Putamen (tissue), 1 donor: ENCODE results near the gene FGF23.
A peak's percentile ranks its signal among the peaks of the same experiment; 100 is the strongest.

ENCODE experiments used
- DNase-seq: peaks from one replicate; pipeline ENCODE4 v3.0.0-alpha.2; 2016; ENCODE audit warnings: low spot score

FGF23 gene

DNA sequence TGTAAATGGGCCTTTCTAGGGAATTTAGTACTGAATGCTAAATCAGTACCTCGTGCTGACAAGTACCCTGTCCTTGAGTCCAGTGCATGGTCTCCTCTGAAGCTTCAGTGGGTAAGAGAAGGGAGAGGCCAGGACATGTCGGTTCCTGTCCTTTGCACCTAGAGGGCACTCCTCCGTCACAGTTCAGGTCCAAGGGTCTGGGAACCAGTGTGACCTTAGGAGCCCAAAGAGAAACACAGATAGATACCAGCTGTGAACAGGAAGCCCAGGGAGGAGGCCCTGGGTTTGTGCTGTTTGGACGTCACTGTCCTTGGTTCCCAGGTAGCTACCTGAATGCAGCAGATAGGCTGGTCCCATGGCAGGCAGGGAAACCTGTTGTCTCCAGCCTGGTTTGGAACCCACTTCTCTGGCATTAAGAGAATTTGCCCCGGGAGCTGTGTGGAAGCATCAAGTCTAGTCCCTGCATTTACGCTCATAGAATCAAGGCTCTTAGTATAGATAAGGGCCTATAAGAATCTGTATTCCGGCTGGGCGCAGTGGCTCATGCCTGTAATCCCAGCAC, 3.9 kb upstream of the FGF23 start:
- no peak for DNase-seq

DNA sequence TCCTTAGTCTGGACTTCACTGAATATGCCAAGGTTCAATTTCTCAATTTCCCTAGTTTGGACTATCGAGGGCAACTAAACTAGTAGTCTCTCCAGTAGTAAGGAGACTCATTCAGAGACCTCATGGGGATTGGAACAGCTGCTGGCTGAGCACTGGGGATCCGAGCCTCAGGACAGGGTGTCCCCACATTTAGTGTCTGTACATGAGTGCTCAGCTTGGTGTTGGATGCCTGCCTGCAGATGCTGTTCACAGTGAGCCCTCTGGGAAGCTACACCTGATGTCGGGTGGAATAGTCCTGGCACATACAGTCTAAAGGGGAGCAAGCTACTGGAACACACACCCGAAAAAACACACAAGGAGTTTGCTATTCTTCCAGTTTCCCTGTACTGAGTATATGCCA, 820 bp upstream of the FGF23 start:
- DNase-seq = no peak

DNA sequence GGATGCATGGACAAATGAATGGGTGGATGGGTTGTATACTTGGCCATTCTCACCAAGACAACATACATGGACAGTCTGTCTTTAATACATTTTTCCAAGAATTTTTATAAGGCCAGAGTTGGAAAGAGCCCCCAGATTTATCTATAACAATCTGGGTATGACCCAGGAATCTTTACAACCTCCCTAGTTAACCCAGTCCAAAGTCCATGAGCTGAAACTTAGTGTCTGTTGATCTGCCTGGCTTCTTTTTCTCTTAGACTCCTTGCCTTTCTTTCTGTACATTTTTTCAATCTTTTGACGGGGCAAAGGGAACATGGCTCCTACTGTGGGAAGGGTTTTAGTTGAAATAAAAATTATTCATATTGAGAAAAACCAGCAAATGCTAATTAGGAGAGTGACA, 740 bp downstream of the FGF23 start:
- DNase-seq = no peak

DNA sequence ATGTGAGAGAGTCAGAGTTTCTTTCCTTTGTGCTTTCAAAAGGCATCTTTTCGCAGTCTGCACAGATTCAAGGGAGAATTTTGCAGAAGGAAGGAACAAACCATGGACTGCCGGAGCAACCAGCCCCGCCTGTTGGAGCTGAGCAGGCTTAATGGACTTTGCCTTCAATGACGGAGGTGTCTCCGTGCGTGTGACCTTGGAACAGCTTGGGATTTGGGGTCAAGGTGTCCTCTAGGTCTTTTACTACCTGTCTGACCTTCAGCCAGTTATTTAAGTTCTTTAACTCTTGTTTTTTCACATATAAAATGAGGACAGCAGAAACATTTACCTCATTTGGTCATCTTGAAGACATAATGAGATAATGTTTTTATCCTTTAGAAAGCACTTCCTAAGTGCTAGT, 4.1 kb downstream of the FGF23 start:
- no peak for DNase-seq

DNA sequence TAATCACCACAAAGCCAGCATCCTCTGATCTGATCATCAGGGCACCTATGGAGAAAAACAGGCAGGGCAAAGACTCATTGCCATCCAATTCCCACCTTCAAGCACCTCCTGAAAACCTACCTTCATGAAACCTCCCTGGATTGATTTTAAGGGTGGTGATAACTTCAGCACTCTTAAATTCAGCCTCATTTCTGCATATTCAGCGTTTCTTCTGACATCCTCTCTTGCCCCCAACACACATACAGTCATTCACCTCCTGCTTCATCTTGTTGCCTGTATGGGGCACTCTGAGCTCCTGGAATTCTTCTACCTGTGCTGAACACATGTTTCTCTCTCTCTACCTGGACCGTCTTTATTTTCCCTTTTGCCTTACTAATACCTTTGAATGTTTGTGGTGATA, 6.9 kb downstream of the FGF23 start:
- DNase-seq = no peak

DNA sequence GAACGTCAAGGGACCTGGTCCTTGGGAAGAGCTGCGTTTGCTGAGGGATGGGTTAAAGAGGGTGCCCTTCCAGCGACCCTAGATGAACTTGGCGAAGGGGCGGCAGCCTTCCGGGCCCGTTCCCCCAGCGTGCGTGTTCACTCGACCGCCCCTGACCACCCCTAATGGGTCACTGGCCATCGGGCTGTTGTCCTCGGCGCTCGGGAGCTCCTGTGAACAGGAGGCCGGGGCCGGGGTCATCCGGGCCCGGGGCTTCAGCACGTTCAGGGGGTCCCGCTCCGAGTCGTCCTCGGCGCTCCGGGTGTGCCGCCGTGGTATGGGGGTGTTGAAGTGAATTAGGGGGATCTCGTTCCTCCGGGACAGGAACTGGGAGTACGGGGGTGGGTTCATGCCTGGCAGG, 9.2 kb downstream of the FGF23 start:
- DNase-seq = no peak

DNA sequence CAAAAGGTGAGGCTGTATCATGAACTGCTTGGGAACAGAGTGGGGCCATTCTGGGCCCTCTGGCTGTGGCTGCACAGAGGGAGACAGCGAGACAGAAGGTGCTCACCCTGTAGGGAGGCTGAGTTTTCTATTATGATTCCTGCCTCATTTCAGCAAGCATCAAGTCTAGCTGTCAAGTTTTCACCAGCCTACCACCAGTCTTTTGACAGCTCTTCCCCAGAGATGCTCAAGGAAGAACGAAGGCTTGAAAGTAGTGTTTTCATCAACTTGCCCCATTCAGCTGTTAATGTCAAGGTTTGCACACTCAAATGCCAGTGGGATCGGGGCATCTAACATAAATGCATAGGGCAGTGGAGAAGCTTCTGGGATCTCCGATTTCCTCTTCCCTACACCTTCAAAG, 10.0 kb downstream of the FGF23 start:
- DNase-seq = peak; percentile 32

DNA sequence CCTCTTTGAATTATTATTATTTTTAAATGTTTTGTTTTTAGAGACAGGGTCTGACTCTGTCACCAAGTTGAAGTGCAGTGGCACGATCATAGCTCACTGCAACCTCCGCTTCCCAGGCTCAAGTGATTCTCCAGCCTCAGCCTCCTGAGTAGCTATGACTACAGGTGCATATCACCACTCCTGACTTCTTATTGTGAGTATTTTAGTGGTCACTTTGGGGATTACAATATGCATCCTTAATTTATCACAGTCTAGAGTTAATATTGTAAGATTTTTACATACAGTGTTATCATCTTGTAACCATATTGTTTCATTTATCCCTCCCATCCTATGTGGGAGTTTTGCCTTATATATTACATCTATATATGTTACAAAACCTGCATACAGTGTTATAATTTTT, 13.4 kb downstream of the FGF23 start:
- no peak for DNase-seq

DNA sequence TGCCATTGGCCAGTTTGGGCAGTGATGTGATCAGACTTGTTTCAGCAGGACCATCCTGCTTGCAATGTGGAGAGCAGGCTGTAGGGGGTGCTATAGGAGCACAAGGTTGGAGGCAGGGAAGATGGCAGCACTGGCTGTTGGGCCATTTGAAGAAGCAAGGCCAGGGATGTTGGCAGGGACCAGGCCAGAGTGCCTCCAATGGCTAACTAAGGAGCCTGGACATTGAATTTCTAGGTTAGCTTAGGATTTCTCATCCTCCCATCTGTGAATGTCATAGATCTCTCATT, 23.5 kb downstream of the FGF23 start:
- no peak for DNase-seq

DNA sequence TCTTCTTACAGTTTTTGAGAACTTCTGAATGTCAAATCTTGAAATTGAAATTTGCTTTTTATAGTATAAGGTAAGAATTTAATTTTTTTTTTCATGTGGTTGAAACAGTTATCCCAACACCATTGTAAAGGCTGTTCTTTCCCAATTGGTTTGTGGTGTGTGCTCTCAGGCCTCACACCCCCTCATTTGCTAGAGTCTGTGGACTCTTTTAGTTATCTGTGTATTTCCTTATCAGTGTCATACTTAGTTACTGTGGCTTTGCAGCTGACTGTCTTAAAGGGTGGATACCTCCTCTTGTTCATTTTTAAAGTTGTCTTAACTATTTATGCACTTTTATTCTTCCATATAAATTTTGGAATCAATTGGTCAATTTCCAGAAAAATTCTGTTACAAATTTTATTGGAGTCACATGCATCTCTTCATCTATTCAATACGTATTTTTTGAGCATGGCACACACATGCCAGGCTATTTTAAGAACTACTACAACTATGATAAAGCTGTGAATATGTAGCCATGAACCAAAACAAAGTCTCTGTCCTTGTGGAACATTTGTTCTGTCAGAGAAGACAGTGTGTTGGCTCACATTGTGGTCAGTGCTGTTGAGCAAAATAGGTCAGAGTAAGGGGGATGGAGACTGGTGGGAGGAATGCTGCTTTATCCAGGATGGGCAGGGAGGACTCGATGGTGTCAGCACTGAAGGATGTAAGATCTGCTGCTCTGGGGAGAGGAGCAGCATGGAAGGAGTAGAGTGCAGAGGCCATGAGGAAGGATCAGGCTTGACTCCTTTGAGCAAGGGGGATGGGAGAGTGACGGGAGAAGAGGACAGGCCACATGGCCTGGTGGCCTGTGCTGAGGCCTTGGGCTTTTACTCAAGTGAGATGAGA, 24.1 kb downstream of the FGF23 start:
- DNase-seq = no peak

DNA sequence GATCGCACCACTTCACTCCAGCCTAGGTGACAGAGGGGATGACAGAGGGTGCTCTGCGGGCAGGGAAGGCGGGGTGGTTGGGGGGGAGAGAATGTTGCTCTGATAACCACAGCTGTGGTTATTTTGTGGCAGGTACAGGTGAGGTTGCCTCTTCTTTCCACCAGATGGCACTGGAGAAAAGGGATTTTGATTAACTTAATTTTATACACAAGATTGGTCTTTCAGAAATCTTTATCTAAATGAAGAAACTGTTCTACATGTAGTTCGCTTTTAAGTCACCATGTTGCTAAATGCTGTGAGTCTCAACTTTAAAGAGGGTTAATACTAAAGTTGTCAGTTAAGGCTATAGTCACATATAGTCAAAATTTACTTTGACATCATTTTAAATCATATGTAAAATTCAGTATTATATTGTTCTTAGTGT, 25.7 kb downstream of the FGF23 start:
- no peak for DNase-seq

DNA sequence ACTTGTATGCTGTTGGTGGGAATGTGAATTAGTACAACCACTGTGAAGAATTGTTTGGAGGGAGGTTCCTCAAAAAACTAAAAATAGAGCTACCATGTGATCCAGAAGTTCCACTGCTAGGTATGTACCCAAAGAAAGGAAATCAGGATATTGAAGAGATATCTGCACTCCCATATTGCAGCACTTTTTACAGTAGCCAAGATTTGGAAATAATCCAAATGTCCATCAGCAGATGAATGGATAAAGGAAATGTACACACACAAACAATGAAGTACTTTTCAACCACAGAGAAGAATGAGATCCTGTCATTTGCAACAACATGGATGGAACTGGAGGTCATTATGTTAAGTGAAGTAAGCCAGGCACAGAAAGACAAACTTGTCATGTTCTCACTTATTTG, 32.6 kb downstream of the FGF23 start:
- no peak for DNase-seq

DNA sequence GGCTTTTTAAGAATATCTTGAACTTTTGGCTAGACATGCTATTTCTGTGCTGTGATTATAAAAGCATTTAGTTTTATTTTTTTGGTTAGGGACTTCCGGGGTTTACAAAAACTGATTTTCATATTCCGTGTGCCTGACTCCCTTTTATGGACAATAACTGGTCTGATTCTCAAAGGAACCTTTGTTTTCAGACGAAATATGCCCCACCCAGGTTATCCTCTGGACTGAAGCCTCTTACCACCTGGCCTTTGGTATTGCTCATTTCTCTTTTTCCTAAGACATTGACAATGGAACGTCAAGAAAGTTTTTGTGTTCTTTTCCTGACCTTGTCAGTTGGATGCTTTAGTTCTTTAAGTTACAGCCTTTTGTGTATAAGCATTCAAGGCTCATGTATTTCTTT, 47.7 kb downstream of the FGF23 start:
- no peak for DNase-seq

DNA sequence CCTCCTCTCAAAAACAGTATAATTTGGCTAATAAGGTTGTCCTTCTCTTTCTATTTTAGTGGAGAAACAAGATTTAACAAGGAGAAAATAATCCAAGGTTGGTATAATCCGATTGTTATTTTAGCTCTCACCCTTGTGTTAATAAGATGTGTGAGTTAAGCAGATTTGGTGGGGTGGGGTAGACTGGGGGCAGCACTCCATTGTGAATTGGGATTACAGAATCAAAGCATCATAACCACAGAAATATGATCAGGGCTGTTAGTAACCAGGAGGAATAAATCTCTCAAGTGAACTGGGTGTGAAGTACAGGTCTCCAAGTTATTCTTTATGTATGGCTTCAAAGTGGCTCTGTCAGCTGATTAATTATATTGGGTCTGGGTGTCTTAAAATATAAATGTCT, 48.3 kb downstream of the FGF23 start:
- DNase-seq = no peak

DNA sequence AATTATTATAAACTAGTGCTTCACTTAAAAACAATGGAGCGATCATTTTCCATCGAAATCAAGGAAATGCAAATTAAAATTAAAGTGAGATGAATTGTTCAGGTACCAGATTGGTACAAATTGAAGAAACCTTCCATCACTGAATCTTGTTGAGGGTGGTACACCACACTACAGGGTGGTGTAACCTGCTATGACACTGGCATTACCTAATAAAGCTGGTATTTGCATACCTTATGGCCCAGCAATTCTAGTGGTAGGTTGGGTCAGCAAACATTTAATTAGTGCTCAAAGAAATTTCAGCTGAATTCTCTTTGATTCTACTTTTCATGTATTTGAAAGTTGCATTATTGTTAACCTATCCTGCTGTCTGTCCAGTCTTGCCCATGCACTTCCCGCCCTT, 49.3 kb downstream of the FGF23 start:
- DNase-seq = no peak

DNA sequence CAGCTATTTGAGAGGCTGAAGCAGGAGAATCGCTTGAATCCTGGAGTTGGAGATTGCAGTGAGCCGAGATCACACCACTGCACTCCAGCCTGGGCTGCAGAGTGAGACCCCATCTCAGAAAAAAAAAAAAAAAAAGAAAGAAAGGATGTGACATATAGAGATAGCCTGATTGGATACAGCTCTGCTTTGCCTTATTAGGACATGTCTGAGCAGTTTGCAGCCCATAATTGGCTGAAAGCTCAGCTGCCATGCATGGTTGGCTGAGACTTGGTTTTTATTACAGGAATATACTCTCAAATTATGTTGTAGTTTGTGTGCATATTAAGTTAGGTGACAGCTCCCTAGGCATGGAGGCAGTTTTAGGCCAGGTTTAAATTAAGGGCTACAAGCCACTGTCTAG, 52.2 kb downstream of the FGF23 start:
- DNase-seq = no peak

DNA sequence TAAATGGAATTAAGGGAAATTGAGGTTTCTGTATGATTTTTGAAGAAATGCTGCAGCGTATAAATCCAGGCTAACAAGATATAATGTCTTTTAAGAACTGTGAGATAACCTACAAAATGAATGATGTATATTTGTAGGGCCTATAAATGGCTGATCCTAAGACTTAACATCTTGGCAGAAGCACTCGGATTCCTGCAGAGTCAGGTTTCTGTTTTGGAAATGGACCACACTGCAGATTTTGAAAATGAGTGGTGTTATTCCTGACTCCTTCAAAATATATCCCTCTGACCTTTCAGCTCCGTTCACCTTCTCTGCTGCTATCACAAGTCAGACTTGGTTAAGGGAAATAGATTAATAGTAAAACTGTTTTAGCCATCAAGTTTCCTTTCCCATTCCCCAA, 53.5 kb downstream of the FGF23 start:
- no peak for DNase-seq

DNA sequence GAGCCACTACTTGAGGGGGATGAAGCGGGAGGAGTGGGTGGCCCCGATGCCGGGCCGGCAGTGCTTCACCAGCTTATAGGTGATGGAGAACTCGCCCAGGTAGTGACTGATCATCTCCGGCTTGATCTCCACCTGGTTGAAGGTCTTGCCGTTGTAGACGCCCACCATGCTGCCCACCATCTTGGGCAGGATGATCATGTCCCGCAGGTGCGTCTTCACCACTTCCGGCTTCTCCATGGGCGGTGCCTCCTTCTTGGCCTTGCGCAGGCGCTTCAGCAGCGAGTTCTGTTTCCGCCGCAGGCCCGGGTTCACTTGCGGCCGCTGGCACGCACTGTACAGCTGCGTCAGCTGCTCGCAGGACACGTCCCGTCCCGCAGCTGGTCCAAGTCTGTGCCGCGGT, 55.1 kb downstream of the FGF23 start:
- no peak for DNase-seq

DNA sequence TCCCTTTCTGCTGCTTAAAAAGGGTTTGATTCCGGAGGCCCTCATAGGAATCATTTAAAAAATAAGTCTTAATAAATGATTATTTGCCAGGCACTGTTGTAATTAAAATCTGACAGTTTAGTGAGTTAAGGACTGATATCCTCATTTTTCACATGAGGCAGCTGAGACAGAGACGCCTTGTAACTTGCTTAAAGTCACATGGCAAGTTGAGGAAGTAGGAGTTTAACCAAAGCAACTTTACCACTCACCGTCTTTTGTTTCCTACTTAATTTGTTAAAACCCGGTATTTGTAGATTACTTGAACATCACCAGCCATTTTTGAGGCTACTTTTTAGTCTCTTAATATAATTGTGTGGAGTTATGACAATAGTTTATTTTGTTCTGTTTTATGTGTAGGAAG, 56.1 kb downstream of the FGF23 start:
- no peak for DNase-seq

DNA sequence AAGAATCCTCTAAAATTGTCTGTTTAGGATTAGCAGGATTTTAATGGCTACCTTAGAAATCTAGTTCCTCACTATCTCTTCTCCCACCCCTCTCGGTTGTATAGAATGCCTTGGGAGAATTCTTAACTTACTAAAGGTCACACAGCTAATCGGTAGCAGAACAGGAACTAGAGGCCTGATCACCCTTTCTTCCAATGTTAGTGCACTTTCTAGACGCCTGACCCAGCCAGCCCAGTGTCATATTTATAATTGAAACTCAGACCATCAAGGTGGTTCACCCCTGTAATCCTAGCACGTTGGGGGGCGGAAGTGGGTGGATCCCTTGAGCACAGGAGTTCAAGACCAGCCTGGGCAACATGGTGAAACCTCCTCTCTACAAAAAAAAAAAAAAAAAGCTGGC, 56.8 kb downstream of the FGF23 start:
- no peak for DNase-seq

DNA sequence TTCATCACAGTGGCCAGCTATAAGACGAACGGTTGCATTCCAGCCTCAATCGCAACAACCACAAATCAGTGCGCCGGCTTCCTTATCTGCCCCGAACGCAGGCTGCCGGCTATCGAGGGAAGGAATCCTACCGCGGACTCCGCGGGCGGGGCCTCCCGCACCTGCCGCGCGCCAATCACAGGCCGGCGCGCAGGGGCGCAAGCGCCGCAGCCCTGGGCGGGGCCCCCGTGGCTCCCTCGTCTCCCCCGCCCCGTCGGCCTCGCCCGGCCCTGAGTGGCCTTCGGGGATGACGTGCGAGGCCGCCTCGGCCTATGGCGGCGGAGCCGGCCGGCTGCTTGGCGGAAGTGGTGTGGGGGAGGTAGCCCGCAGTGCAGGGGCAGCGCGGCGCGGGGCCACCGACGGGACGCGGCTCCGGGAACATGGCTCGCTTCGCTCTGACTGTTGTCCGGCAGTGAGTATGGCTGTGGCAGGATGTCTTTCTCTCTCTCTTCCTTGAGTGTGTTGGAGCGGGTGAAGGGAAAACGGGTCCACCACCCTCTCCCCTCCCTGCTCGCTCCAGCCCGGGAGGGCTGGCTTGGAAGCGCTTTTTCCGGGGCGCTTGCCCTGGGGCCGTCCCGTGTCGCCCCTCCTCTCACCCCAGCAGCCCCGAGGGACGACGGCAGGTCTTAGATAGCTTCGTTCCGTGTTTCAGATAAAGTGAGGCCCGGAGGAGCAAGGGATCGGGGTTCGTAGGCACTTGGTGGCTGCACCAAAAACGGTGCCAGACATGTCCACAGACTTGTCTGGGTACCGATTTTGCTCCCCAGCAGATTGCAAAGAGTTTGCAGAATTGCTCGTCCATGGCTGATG, 58.4 kb downstream of the FGF23 start, which contains the start of gene TIGAR:
TIGAR (plus strand) TSS at position 361 of the 849 bp plus-strand sequence; CDS start at position 420, 59 bp downstream.
- peak; percentile 97 for DNase-seq

DNA sequence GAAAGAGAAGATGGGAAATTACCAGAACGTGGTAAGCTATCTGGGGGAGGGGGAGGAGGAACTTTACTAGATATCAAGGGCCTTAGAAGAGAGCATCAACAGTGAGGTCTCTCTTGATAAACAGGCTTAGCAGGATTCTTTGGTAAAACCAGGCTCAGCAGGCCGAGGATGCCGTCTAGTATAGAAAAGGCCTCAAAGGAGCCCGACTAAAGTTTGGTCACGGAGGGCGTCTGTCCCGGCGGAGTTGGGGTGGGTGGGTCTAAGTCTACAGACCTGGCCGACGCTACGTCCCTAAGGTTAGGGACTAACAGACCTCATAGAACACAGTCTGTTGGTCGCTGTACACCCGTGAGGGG, 59.0 kb downstream of the FGF23 start:
- no peak for DNase-seq
